Stimulated activated CD8-positive, alpha-beta memory T cell treated with anti-CD3 and anti-CD28 coated beads, Interleukin-12 subunit alpha, Interleukin-12 subunit beta, amount 100 ng/mL, for 24 hours (primary cell): ENCODE data around the gene CHCHD3.

Source experiments
- DNase-seq: peaks from one replicate; pipeline ENCODE4 v3.0.0-alpha.2; 2020; ENCODE audit errors: extremely low read depth

The CHCHD3 gene

GRCh38 chr7:132742189-132742612 lies 339.7 kb downstream of the CHCHD3 start:
- DNase-seq = no peak

DNA sequence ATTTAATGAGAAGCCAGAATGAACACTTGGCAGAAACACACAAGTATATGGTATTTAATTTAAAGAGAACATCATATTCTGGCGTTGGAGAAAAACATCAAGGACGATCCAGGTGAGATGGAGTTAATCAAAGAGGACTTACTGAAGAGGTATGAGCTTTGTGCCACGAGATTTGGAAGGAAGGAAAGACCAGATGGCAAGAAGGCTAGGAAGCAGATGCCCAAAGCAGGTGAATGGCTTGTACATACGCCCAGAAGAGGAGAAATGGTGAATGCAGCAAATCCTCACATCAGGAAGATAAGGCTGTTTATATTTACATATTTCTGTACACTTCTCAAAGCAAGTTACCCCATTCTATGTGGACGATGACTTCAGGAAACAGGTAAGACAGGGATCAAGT lies 341.7 kb downstream of the CHCHD3 start:
- no peak for DNase-seq

GRCh38 chr7:132739271-132739955 lies 342.5 kb downstream of the CHCHD3 start:
- no peak for DNase-seq

DNA sequence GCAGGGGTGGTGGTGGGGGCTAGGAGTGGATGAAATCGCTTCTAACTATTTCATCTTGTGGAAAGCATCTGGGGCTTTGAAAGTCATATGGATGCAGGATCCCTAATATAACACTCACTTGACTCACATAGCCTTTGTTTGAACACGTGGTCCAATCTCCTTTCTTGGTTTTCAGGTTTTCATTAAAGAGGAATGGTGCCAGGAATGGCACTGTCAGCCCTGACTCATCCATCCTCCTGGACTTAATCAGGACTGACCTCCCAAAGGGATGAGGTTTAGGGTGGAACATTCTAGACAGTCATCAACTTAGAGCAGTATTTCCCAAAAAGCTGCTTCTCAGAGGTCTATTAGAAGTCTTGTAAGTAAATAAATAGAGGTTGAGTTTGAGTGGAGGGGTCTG lies 343.6 kb downstream of the CHCHD3 start:
- no peak for DNase-seq

GRCh38 chr7:132735476-132735875 lies 346.4 kb downstream of the CHCHD3 start:
- DNase-seq = no peak
